Neural cell (in vitro differentiated cells): Measurements from ENCODE around the gene ZNF837. TPM values are rescaled to one million over a fixed set of nuclear protein-coding genes. Genes with fewer than 3 reads are reported as not detected.

ENCODE experiments used
- H2AFZ ChIP-seq: fragments of 200-600, 300-800 bp; sonication (generic), shearing (Covaris generic); 2 replicates; pipeline ENCODE4 v1.6.0; 2014; ENCODE audit warnings: low read depth, mild to moderate bottlenecking, antibody characterized with exemption, low read length, moderate library complexity
- H3F3A ChIP-seq: fragments of 200-600 bp; shearing (Covaris generic); 2 replicates; pipeline ENCODE4 v1.6.1; 2016; ENCODE audit warnings: mild to moderate bottlenecking, moderate library complexity, mixed read lengths, antibody characterized with exemption, low read length; ENCODE audit not compliant: insufficient read depth, poor library complexity, severe bottlenecking
- H3K27ac ChIP-seq: fragments of 200-600, 300-800 bp; sonication (generic), shearing (Covaris generic); 2 replicates; pipeline ENCODE4 v1.5.1; 2014; ENCODE audit warnings: mild to moderate bottlenecking, low read length, moderate library complexity
- H3K27me3 ChIP-seq: fragments of 300-800, 200-600 bp; sonication (generic), shearing (Covaris generic); 2 replicates; pipeline ENCODE4 v1.6.0; 2014; ENCODE audit warnings: mild to moderate bottlenecking, low read depth, low read length, moderate library complexity; ENCODE audit not compliant: insufficient read depth
- H3K36me3 ChIP-seq: fragments of 300-800, 200-600 bp; sonication (generic), shearing (Covaris generic); 2 replicates; pipeline ENCODE4 v1.5.1; 2014; ENCODE audit warnings: mild to moderate bottlenecking, antibody characterized with exemption, low read length, moderate library complexity; ENCODE audit not compliant: insufficient read depth
- H3K4me2 ChIP-seq: fragments of 300-800, 200-600 bp; sonication (generic), shearing (Covaris generic); 2 replicates; pipeline ENCODE4 v1.6.0; 2014; ENCODE audit warnings: mild to moderate bottlenecking, low read length
- H3K4me3 ChIP-seq: fragments of 300-800, 200-600 bp; sonication (generic), shearing (Covaris generic); 2 replicates; pipeline ENCODE4 v1.5.1; 2014; ENCODE audit warnings: mild to moderate bottlenecking, low read length, moderate library complexity
- H3K79me2 ChIP-seq: fragments of 200-600 bp; shearing (Covaris generic); replicated peaks from 2 replicates; pipeline ENCODE4 v1.6.0; 2014; ENCODE audit warnings: mild to moderate bottlenecking, low read length, moderate library complexity; ENCODE audit not compliant: insufficient read depth
- H3K9ac ChIP-seq: fragments of 300-800, 200-600 bp; sonication (generic), shearing (Covaris generic); 2 replicates; pipeline ENCODE4 v1.6.1; 2016; ENCODE audit warnings: mild to moderate bottlenecking, low read length, mixed read lengths
- H3K9me2 ChIP-seq: fragments of 200-600 bp; shearing (Covaris generic); 2 replicates; pipeline ENCODE4 v1.6.1; 2016; ENCODE audit warnings: mild to moderate bottlenecking, low read length, mixed read lengths; ENCODE audit not compliant: insufficient read depth
- H3K9me3 ChIP-seq: fragments of 200-600, 300-800 bp; sonication (generic), shearing (Covaris generic); 2 replicates; pipeline ENCODE4 v1.6.1; 2016; ENCODE audit warnings: mild to moderate bottlenecking, mixed run types, low read length, moderate library complexity, mixed read lengths
- H4K20me1 ChIP-seq: fragments of 200-600 bp; shearing (Covaris generic); 2 replicates; pipeline ENCODE4 v1.6.1; 2016; ENCODE audit warnings: mild to moderate bottlenecking, mixed run types; ENCODE audit not compliant: insufficient read depth
- CTCF ChIP-seq: fragments of 450-650 bp; IDR thresholded peaks from 2 replicates; pipeline ENCODE4 v1.5.1; 2014; ENCODE audit warnings: antibody characterized with exemption, mild to moderate bottlenecking, moderate library complexity; ENCODE audit not compliant: poor library complexity, severe bottlenecking
- EP300 ChIP-seq: fragments of 450-650 bp; conservative IDR thresholded peaks from 2 replicates; pipeline ENCODE4 v1.6.1; 2014; ENCODE audit warnings: antibody characterized with exemption, mild to moderate bottlenecking, moderate library complexity; ENCODE audit not compliant: poor library complexity, severe bottlenecking
- EZH2 ChIP-seq: fragments of 200-600, 300-800 bp; shearing (Covaris generic), sonication (generic); IDR thresholded peaks from 2 replicates; pipeline ENCODE4 v1.6.1; 2014; ENCODE audit warnings: antibody characterized with exemption, low read length, borderline replicate concordance, mild to moderate bottlenecking; ENCODE audit not compliant: insufficient read depth, poor library complexity, severe bottlenecking
- MXI1 ChIP-seq: fragments of 450-650 bp; conservative IDR thresholded peaks from 2 replicates; pipeline ENCODE4 v1.6.1; 2014; ENCODE audit warnings: antibody characterized with exemption, mild to moderate bottlenecking; ENCODE audit not compliant: poor library complexity, severe bottlenecking
- POLR2AphosphoS5 ChIP-seq: IDR thresholded peaks from 2 replicates; pipeline ENCODE4 v1.6.1; 2012
- RAD21 ChIP-seq: fragments of 450-650 bp; conservative IDR thresholded peaks from 2 replicates; pipeline ENCODE4 v1.6.1; 2014; ENCODE audit warnings: antibody characterized with exemption, mild to moderate bottlenecking, moderate library complexity
- REST ChIP-seq: IDR thresholded peaks from 2 replicates; pipeline ENCODE4 v1.6.1; 2012; ENCODE audit warnings: borderline replicate concordance
- SMC3 ChIP-seq: fragments of 450-650 bp; conservative IDR thresholded peaks from 2 replicates; pipeline ENCODE4 v1.6.1; 2014; ENCODE audit warnings: antibody characterized with exemption, mild to moderate bottlenecking, moderate library complexity; ENCODE audit not compliant: poor library complexity
- TAF1 ChIP-seq: IDR thresholded peaks from 2 replicates; pipeline ENCODE4 v1.6.1; 2012; ENCODE audit warnings: low read depth
- polyA plus RNA-seq: library from polyadenylated mRNA; depleted of rRNA; stranded (reverse); fragments of >200 nt; gene quantifications from 2 replicates; pipeline ENCODE4 v1.2.3, GENCODE V29; 2014

ZNF837 gene
- polyA plus RNA-seq, 1 donor from 2014 or later, result 4.5 TPM

GRCh38 chr19:58336820-58337219 lies 44.0 kb downstream of the ZNF837 start:
- Histone ChIP-seq H4K20me1 (no peaks in the 10 kb centered on the region), H3K9me2 (no peaks in the 10 kb centered on the region), H3K4me3 (no peak overlapping the region), H3F3A (no peaks in the 10 kb centered on the region), H3K36me3 (peaks cover 10% of the 10 kb centered on the region), H3K27ac (no peak overlapping the region), H3K4me2 (no peak overlapping the region), H3K79me2 (no peaks in the 10 kb centered on the region), H2AFZ (no peak overlapping the region), H3K27me3 (no peaks in the 10 kb centered on the region), H3K9me3 (no peaks in the 10 kb centered on the region), H3K9ac (no peak overlapping the region)
- no peak for TF ChIP-seq POLR2AphosphoS5
- no peak for TF ChIP-seq MXI1
- TF ChIP-seq REST, result no peak
- TF ChIP-seq EP300, result no peak
- no peak for TF ChIP-seq EZH2
- TF ChIP-seq TAF1, result no peak
- no peak for TF ChIP-seq RAD21
- no peak for TF ChIP-seq CTCF
- TF ChIP-seq SMC3, result no peak

GRCh38 chr19:58336216-58336615 lies 44.6 kb downstream of the ZNF837 start:
- H3K9ac ChIP-seq, result no peak overlapping the region
- H3K4me3 ChIP-seq, result no peak overlapping the region
- H3K79me2 ChIP-seq, result no peaks in the 10 kb centered on the region
- H3K27me3 ChIP-seq, result no peaks in the 10 kb centered on the region
- no peaks in the 10 kb centered on the region for H3K9me3 ChIP-seq
- H2AFZ ChIP-seq, result no peak overlapping the region
- no peak for TF ChIP-seq MXI1
- no peak for TF ChIP-seq SMC3
- no peak for TF ChIP-seq CTCF
- TF ChIP-seq EZH2, result no peak
- no peak for TF ChIP-seq TAF1
- no peak for TF ChIP-seq REST
- TF ChIP-seq EP300, result no peak
- TF ChIP-seq POLR2AphosphoS5, result no peak
- no peak for TF ChIP-seq RAD21
- no peak overlapping the region for H3K27ac ChIP-seq
- no peaks in the 10 kb centered on the region for H3K9me2 ChIP-seq
- no peaks in the 10 kb centered on the region for H4K20me1 ChIP-seq
- no peaks in the 10 kb centered on the region for H3F3A ChIP-seq
- H3K4me2 ChIP-seq, result no peak overlapping the region
- peaks cover 10% of the 10 kb centered on the region for H3K36me3 ChIP-seq
